Measurements from ENCODE around the gene NDUFAF7. TPM values are rescaled to one million over a fixed set of nuclear protein-coding genes. Genes with fewer than 3 reads are reported as not detected.

The NDUFAF7 gene
- total RNA-seq, 2 donors from 2014 or later, result 12.1 to 13.8 TPM

DNA sequence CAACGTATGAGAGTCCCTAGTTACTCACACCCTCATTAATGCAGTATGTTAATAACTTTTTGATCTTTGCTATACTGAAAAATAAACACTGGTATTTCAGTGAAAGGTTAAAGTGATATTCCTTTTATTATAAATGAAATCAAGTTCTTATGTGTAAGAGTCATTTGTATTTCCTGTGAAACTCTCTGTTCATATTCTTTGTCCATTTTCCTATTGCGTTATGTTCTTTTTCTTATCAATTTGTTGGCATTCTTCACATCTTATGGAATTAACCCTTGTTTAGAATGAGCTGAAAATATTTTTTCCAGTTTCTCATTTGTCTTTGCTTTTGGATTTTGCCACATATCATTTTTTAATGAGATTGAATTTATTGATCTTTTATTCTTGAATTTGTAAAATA is 44.8 kb downstream of the NDUFAF7 start:
- no peaks in the 10 kb centered on the region for H3K4me1 ChIP-seq
- no peak overlapping the region for H3K27ac ChIP-seq
- intact Hi-C loops (cut with DNase I), result no loop called here
- no peak for DNase-seq
- H3K9me3 ChIP-seq, result no peaks in the 10 kb centered on the region
- H3K4me3 ChIP-seq, result no peak overlapping the region
- no peak overlapping the region for H3K9ac ChIP-seq (ENCODE audit: low read depth in 2 of 2, low read length in 2 of 2)
- H3K27me3 ChIP-seq, result no peaks in the 10 kb centered on the region
- TF ChIP-seq, protein P1, sequence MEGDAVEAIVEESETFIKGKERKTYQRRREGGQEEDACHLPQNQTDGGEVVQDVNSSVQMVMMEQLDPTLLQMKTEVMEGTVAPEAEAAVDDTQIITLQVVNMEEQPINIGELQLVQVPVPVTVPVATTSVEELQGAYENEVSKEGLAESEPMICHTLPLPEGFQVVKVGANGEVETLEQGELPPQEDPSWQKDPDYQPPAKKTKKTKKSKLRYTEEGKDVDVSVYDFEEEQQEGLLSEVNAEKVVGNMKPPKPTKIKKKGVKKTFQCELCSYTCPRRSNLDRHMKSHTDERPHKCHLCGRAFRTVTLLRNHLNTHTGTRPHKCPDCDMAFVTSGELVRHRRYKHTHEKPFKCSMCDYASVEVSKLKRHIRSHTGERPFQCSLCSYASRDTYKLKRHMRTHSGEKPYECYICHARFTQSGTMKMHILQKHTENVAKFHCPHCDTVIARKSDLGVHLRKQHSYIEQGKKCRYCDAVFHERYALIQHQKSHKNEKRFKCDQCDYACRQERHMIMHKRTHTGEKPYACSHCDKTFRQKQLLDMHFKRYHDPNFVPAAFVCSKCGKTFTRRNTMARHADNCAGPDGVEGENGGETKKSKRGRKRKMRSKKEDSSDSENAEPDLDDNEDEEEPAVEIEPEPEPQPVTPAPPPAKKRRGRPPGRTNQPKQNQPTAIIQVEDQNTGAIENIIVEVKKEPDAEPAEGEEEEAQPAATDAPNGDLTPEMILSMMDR (IDR thresholded peaks at IDR 0.05), result no peak
- H3K36me3 ChIP-seq, result no peaks in the 10 kb centered on the region

DNA sequence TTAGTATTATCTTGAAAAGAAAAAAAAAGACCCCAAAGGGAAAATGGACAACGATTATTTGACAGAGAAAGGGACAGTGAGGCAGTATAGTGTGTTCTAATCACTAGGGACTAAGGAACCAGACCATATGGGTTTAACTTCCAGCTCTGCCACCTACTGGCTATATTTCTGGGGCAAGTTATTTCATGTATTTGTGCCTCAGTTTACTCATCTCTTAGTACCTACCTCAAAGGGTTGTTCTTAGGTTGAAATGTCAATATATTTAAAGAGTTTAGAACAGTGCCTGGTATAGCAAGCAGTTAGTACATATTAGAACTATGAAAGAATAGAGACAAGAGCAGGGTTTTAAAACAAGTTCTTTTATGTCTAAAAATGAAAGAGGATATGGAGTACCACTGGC is 50.5 kb downstream of the NDUFAF7 start:
- TF ChIP-seq, protein P1 (IDR thresholded peaks at IDR 0.05), result no peak
- H3K27me3 ChIP-seq, result no peaks in the 10 kb centered on the region
- intact Hi-C loops (cut with DNase I), result no loop called here
- H3K27ac ChIP-seq, result no peak overlapping the region
- no peaks in the 10 kb centered on the region for H3K36me3 ChIP-seq
- no peaks in the 10 kb centered on the region for H3K4me1 ChIP-seq
- H3K9ac ChIP-seq (ENCODE audit: low read depth in 2 of 2, low read length in 2 of 2), result no peak overlapping the region
- H3K9me3 ChIP-seq, result no peaks in the 10 kb centered on the region
- no peak for DNase-seq
- H3K4me3 ChIP-seq, result no peak overlapping the region

DNA sequence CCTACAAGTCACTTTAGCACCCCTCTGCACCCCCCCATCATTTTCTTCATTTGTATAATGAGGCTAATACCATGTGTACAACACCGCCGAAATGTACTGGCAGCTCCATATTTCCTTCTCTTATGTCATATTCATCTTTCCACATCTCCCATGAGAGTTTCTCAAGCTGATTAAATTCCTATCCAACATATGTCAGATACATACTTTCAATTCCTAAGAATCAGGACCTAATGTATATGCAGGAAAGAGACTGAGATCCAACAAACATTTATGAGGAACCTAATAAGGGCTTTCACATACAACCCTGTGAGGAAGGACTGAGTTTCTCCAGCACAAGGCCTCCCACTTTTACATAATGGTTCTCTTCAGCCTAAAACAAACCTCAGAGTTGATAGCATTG is 51.3 kb downstream of the NDUFAF7 start:
- no peaks in the 10 kb centered on the region for H3K9me3 ChIP-seq
- no peaks in the 10 kb centered on the region for H3K4me1 ChIP-seq
- no peaks in the 10 kb centered on the region for H3K36me3 ChIP-seq
- H3K27me3 ChIP-seq, result no peaks in the 10 kb centered on the region
- no peak for DNase-seq
- TF ChIP-seq, protein P1 (IDR thresholded peaks at IDR 0.05), result no peak
- no peak overlapping the region for H3K27ac ChIP-seq
- H3K4me3 ChIP-seq, result no peak overlapping the region
- H3K9ac ChIP-seq (ENCODE audit: low read depth in 2 of 2, low read length in 2 of 2), result no peak overlapping the region
- intact Hi-C loops (cut with DNase I), result no loop called here

DNA sequence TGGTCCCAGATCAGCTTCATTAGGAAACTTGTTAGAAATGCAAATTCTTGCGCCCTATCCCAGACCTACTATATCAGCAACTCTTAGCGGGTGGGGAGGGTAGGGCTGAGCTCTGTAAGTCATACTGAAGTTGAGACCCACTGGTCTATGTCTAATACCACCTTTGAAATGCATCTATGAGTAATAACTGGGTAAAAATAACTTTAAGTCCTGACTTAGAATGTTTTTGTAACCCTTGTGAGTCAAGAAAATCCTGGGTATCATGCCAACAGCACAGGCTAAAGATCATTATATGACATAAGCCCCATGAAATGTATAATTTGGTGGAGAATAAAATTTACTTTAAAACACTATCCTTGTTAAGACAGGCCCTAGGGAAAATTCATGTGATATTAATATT is 51.7 kb downstream of the NDUFAF7 start:
- Histone ChIP-seq H3K27me3 (no peaks in the 10 kb centered on the region), H3K4me1 (no peaks in the 10 kb centered on the region), H3K9me3 (no peaks in the 10 kb centered on the region), H3K36me3 (no peaks in the 10 kb centered on the region), H3K9ac (ENCODE audit: low read depth in 2 of 2, low read length in 2 of 2) (no peak overlapping the region), H3K27ac (no peak overlapping the region), H3K4me3 (no peak overlapping the region)
- TF ChIP-seq, protein P1 (IDR thresholded peaks at IDR 0.05), result no peak
- intact Hi-C loops (cut with DNase I), result no loop called here
- no peak for DNase-seq

DNA sequence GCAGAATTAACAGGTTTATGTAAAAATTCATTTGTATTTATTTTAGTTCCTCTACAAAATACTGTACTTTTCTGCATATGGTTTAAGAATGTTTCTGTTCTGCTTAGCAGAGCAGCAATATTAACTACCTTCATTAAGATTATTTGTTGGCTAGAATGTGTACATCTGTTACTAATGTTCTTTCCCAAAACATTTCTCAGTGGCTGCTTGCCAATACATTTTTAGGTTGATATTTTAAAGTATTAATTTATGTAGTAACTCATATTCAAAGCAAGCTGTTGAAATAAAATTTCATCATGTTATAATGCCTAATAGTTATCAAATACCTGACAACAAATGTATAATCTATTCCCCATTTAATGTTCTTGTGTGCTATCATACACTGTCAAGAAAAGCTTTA is 52.9 kb downstream of the NDUFAF7 start:
- no peak for DNase-seq
- H3K36me3 ChIP-seq, result no peaks in the 10 kb centered on the region
- intact Hi-C loops (cut with DNase I), result no loop called here
- TF ChIP-seq, protein P1 (IDR thresholded peaks at IDR 0.05), result no peak
- H3K4me3 ChIP-seq, result no peak overlapping the region
- no peaks in the 10 kb centered on the region for H3K9me3 ChIP-seq
- H3K27ac ChIP-seq, result no peak overlapping the region
- no peaks in the 10 kb centered on the region for H3K27me3 ChIP-seq
- no peaks in the 10 kb centered on the region for H3K4me1 ChIP-seq
- H3K9ac ChIP-seq (ENCODE audit: low read depth in 2 of 2, low read length in 2 of 2), result no peak overlapping the region

DNA sequence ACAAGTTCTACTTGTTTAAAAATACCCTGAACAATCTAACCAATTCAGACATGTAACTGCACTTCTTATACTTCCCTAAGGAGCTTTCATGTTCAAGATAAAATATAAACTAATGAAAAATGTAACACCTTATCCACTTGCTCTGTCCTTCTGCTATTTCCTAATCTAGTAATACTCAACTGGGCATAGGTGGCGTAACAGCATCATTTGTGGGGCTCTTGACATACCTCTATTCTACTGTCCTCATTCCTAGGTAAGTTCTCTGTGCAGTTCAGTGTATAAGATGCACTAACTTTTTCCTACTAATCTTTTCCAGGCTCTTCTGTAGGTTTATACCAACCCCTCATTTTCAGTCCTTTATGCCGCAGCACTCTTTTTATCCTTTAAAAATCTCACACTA is 56.5 kb downstream of the NDUFAF7 start:
- H3K4me3 ChIP-seq, result no peak overlapping the region
- no peak for DNase-seq
- no peak overlapping the region for H3K9ac ChIP-seq (ENCODE audit: low read depth in 2 of 2, low read length in 2 of 2)
- TF ChIP-seq, protein P1 (IDR thresholded peaks at IDR 0.05), result no peak
- H3K27ac ChIP-seq, result no peak overlapping the region
- intact Hi-C loops (cut with DNase I), result no loop called here
- no peaks in the 10 kb centered on the region for H3K27me3 ChIP-seq
- H3K36me3 ChIP-seq, result no peaks in the 10 kb centered on the region
- no peaks in the 10 kb centered on the region for H3K4me1 ChIP-seq
- H3K9me3 ChIP-seq, result no peaks in the 10 kb centered on the region
